Lower lobe of right lung (tissue), 2 donors: Measurements from ENCODE around the gene SEC14L2. TPM values are rescaled to one million over a fixed set of nuclear protein-coding genes. Genes with fewer than 3 reads are reported as not detected.

ENCODE experiments used
- ATAC-seq, 2 donors: fragments of 200-7000 bp; cut with Tn5 transposase; one replicate each; pipeline ENCODE4 v1.9.1; 2020 to 2022; ENCODE audit warnings: mild to moderate bottlenecking in 2 of 2, moderate library complexity in 2 of 2
- DNase-seq: peaks from one replicate; pipeline ENCODE4 v3.0.0-alpha.2; 2020
- H3K27ac ChIP-seq: fragments of 200-600 bp; one replicate; pipeline ENCODE4 v1.8.0; 2022
- H3K27me3 ChIP-seq: fragments of 200-600 bp; one replicate; pipeline ENCODE4 v1.8.0; 2022; ENCODE audit warnings: low read depth
- H3K36me3 ChIP-seq: fragments of 200-600 bp; one replicate; pipeline ENCODE4 v1.8.0; 2022; ENCODE audit warnings: mild to moderate bottlenecking
- H3K4me1 ChIP-seq: fragments of 200-600 bp; one replicate; pipeline ENCODE4 v1.8.0; 2022
- H3K4me3 ChIP-seq: fragments of 200-600 bp; one replicate; pipeline ENCODE4 v1.8.0; 2022; ENCODE audit warnings: mild to moderate bottlenecking
- H3K9me3 ChIP-seq: fragments of 200-600 bp; one replicate; pipeline ENCODE4 v1.8.0; 2022
- intact Hi-C: fragments of 100-400 bp; cut with DNase I; formaldehyde crosslinking; loops from one replicate; pipeline ENCODE4 v1.11.0; 2022
- total RNA-seq: library from RNA; stranded (reverse); fragmentation: NEBNext Ultra II Directional; extraction: Animal tissue kit (Norgen Biotek cat#: 25700); gene quantifications from one replicate; pipeline ENCODE4 v1.2.1, GENCODE V29; 2021
- TF ChIP-seq, protein P1 (sequence below): fragments of 200-600 bp; IDR thresholded peaks from one replicate; pipeline ENCODE4 v1.8.0; 2022; ENCODE audit warnings: antibody characterized with exemption, mild to moderate bottlenecking
- donor health status: DM: no; HTN: yes; CAD: no; lungs with severe emphysema.

SEC14L2 gene
- total RNA-seq, 1 donor from 2014 or later: 7.8 TPM

DNA sequence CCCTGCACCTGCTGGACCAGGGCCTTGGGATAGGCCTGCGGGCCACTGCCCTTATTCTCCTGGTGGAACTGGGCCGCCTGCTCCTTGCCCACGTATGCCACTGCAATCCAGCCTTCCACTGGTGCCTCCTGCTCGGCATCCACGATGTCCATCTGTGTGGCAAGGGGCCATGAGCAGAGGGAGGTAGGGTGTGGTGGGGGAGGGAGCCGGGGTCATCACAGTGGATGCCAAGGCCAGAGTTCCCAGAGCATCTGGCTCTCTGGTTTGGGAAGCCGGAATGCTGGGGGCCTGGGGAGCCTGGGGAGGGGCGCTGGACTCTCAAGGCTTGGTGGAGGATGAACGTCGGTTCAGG, 10.2 kb upstream of the SEC14L2 start:
- intact Hi-C loops: loop anchor here (10.0 kb wide), 1 partner anchor 102 kb away; the partner anchor contains the start of gene CASTOR1

DNA sequence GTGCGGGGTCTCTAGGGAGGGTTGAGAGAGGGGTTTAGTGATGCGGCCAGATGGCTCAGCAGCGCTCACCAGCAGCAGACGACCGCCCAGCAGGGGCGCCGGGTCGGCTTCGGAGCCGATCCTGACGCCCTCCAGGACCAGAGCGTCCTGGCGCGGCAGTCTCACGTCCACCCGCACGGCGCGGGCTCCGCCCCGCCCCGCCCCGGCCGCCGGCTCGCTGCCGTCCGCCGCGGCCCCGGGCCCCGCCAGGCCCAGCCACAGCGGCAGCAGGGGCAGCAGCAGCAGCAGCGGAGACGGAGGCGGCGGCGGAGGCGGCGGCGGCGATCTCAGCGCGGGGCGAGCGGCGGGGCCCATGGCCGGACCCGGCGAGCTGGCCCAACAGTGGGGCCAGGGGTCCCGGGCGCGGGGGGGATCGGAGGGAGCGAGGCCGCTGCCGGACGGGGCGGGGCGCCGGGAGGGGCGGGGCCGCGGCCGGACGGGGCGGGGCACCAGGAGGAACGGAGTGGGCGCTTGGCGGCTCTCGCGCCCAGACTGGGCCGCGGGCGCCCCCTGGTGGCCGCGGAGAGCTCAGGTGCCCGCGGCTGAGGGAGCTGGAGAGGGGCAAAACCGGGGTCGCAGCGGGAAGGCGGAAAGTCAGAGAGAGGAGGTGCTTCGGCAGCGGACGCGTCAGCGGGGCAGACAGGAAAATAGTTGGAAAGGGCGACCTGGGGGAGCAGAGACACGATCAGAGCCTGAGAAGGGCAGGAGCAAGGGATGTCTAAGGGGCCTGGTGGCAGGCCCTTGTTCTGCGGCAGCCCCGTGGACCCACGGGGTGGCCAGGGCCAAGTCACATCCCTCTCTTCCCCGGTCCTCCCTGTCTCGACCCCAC, 9.6 kb upstream of the SEC14L2 start, which contains the start of gene RNF215:
Gene RNF215, minus strand, starts transcription at position 452 of the 868 bp plus-strand sequence. Its CDS starts 98 bp downstream, at position 354.
- peak within 1 kb of the TSS; percentile 31 for H3K27ac ChIP-seq

More for the DNA sequence above, 10.2 kb upstream of the SEC14L2 start:
- H3K36me3 ChIP-seq: peaks cover 9% of the 10 kb centered on the region
- DNase-seq (no peak), ATAC-seq (no peak)
- H3K4me1 ChIP-seq: peaks cover 15% of the 10 kb centered on the region
- TF ChIP-seq, protein P1, sequence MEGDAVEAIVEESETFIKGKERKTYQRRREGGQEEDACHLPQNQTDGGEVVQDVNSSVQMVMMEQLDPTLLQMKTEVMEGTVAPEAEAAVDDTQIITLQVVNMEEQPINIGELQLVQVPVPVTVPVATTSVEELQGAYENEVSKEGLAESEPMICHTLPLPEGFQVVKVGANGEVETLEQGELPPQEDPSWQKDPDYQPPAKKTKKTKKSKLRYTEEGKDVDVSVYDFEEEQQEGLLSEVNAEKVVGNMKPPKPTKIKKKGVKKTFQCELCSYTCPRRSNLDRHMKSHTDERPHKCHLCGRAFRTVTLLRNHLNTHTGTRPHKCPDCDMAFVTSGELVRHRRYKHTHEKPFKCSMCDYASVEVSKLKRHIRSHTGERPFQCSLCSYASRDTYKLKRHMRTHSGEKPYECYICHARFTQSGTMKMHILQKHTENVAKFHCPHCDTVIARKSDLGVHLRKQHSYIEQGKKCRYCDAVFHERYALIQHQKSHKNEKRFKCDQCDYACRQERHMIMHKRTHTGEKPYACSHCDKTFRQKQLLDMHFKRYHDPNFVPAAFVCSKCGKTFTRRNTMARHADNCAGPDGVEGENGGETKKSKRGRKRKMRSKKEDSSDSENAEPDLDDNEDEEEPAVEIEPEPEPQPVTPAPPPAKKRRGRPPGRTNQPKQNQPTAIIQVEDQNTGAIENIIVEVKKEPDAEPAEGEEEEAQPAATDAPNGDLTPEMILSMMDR: no peak
- no peaks in the 10 kb centered on the region for H3K9me3 ChIP-seq
- H3K27me3 ChIP-seq: no peaks in the 10 kb centered on the region
- H3K27ac ChIP-seq: peak overlapping the region; percentile 31
- H3K4me3 ChIP-seq: peak overlapping the region; percentile 61

DNA sequence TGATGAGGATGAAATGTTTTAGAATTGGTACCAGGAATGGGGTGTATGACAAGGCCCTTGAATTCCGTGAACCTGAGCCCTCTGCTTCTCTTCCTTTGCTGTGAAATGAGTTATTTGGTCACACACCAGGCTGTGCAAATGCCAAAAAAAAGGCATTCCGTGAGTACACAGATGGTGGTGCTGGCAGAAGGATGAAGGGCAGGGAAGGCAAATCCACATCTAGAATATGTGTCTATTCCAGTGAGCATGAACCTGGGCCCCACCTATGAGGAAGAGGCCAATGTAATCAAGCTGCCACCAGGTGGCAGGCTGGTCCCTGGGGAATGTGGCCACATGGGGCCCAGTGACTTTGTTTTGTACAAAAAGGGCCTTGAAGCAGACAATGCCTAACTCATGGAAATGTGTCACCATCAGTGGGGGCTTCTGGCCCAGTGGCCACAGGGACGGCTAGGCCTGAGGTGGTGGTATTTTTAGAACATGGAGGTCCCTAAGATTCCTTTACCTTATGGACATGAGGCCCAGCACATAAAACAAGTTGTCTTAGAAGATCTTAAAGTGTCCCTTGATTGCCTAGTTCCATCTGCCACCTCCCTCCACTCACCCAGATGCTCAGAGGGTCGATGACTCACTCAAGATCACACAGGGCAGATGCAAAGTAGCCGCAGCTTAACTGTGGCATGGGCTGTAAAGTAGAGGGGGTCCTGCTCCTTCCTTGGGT, 5.7 kb upstream of the SEC14L2 start:
- H3K4me3 ChIP-seq: no peak overlapping the region
- no peaks in the 10 kb centered on the region for H3K27me3 ChIP-seq
- H3K4me1 ChIP-seq: peaks cover 27% of the 10 kb centered on the region
- TF ChIP-seq, protein P1: peak; percentile 90
- H3K9me3 ChIP-seq: no peaks in the 10 kb centered on the region
- no peak overlapping the region for H3K27ac ChIP-seq
- no peaks in the 10 kb centered on the region for H3K36me3 ChIP-seq
- DNase-seq (peak; percentile 82), ATAC-seq (peak; percentile 67 to 70)
- intact Hi-C loops: no loop called here

More for the DNA sequence above, 9.6 kb upstream of the SEC14L2 start, which contains the start of gene RNF215:
- Histone ChIP-seq H3K4me3 (peak within 1 kb of the TSS; percentile 61), H3K36me3 (peaks cover 5% of the 10 kb centered on the region), H3K27me3 (no peaks in the 10 kb centered on the region), H3K9me3 (no peaks in the 10 kb centered on the region), H3K4me1 (peaks cover 16% of the 10 kb centered on the region)
- intact Hi-C loops: loop anchor here (10.0 kb wide), 1 partner anchor 102 kb away; the partner anchor contains the start of gene CASTOR1
- TF ChIP-seq, protein P1: peak; percentile 93
- DNase-seq (peak; percentile 84), ATAC-seq (peak; percentile 95 to 96)

DNA sequence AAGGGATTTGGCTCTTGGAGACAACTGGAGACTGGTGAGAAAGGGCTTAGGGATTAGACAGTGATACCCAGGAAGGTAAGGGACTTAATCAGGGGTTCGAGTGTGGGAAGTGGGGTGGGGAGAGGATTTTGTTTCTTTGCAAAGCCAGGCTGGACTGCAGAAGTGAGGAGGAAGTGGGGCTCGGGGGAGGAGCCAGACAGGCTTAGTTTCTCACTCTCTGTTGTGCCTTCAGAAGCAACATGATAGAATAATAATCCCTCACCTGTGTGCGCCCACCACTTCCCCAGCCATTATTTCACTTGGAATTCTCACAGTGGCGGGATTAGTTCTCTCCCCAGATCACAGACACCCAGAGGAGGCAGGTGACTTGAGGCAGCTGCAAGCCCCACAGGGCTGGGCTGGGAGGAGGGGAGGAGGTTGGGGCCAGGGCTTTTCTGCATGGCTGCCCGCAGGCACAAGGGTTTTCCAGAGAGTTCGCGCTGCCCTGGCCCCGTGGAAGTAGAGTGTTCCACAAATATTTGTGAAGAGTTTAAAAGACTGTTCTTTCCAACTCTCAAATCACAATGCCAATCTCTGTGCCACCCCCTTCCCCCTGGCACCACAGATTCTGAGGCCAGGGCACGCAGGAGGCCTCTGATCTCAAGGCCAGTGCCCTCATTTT, 4.0 kb upstream of the SEC14L2 start:
- TF ChIP-seq, protein P1: no peak
- DNase-seq (no peak), ATAC-seq (peak in 1 of 2 donors; percentile 32)
- peaks cover 13% of the 10 kb centered on the region for H3K27me3 ChIP-seq
- H3K9me3 ChIP-seq: no peaks in the 10 kb centered on the region
- H3K36me3 ChIP-seq: no peaks in the 10 kb centered on the region
- intact Hi-C loops: no loop called here
- peaks cover 31% of the 10 kb centered on the region for H3K4me1 ChIP-seq
- peak overlapping the region; percentile 46 for H3K27ac ChIP-seq
- H3K4me3 ChIP-seq: no peak overlapping the region

DNA sequence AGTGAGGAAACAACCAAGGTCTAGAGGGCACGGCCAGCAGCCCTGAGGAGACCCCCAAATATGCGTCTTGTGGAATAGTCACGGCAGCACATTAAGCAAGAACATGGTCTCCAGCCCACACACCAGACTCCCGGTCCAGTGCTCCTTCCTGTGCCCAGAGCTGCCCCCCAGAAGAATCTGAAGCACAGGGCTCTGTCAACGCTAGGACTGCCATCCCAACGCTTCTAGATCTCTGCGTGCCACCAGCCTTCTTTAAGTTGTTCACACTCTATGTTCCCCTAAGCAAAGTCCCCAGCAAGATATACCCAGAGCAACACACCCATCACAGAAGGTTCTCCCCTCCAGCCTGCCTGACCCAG, 3.5 kb upstream of the SEC14L2 start:
- no peak overlapping the region for H3K4me3 ChIP-seq
- peaks cover 14% of the 10 kb centered on the region for H3K27me3 ChIP-seq
- ATAC-seq (no peak), DNase-seq (no peak)
- TF ChIP-seq, protein P1: no peak
- H3K4me1 ChIP-seq: peaks cover 36% of the 10 kb centered on the region
- intact Hi-C loops: no loop called here
- H3K36me3 ChIP-seq: no peaks in the 10 kb centered on the region
- H3K27ac ChIP-seq: peak overlapping the region; percentile 46
- H3K9me3 ChIP-seq: no peaks in the 10 kb centered on the region
